ENCODE measurements around the gene AUP1. TPM values are rescaled to one million over a fixed set of nuclear protein-coding genes. Genes with fewer than 3 reads are reported as not detected.
A peak's percentile ranks its signal among the peaks of the same experiment; 100 is the strongest.

AUP1 gene
- total and polyA plus RNA-seq, 11 donors: 33.6 to 168 (median 56.4) TPM

DNA sequence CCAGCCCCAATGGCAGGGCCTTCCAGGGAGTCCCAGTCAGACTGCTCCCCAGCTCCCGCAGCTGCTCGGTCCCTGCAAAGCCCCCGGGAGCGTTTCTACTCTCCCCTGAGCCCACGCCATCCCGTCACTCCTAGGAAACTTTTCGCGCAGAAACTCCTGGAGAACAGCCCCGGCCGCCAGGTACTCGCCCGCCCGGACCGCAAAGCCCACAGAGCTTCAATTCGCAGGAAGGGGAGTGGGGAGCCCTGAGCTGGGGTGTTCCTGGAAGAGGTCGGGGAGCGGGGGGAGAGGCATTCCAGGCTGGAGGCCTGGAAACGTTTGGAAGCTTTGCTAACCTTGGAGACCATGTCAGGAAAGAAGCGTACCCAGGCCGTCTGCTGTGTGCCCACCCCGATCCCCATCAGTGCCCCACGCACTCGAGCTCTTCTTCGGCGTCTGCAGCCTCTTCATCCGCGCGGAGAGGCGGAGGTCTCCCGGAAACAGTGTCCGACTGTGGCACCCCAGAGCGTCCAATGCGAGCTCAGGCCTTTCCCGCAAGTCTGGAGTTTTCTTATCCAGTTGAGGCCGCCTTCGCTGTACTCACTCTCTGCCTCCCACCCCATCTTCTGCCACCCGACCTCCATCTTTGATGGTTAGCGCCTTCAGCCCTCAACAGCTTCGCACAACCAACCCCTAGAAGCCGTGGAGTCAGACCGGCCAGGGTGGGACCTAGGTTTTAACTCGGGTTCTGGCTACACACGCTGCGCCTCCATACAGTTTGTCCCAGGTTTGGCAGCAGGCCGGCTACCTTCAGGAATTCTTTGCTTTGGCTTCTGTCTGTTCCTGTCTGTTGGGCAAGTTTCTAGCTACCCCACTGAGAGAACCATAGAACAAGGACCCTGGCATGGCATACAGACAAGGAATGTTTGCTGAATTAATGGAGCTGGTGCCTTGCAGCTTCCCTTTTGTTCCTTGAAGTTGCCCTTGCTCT, 25.7 kb downstream of the AUP1 start:
- ATAC-seq (no peak), DNase-seq (no peak)
- no peaks in the 10 kb centered on the region for H3K9me3 ChIP-seq
- H3K4me3 ChIP-seq: peak overlapping the region; percentile 36 to 87 (median 62)
- peaks cover 0 to 18% (median 15%) of the 10 kb centered on the region in 9 donors for H3K36me3 ChIP-seq
- peaks cover 10 to 71% (median 50%) of the 10 kb centered on the region in 12 donors for H3K4me1 ChIP-seq
- H3K27me3 ChIP-seq: peaks cover 9 to 57% (median 26%) of the 10 kb centered on the region in 9 donors
- intact Hi-C loops (cut with DNase I): loop anchor here in 4 of 10 donors (1.0 to 5.0 kb wide), 4 partner anchors 26 to 84 kb away; partner anchors contain the start of genes AUP1 (in 1 of the 4) and HTRA2 (in 1 of the 4)
- H3K27ac ChIP-seq: peak overlapping the region; percentile 72 to 90 (median 84)
- no peak for TF ChIP-seq POLR2A (IDR thresholded peaks at IDR 0.05)
- TF ChIP-seq, protein P1, sequence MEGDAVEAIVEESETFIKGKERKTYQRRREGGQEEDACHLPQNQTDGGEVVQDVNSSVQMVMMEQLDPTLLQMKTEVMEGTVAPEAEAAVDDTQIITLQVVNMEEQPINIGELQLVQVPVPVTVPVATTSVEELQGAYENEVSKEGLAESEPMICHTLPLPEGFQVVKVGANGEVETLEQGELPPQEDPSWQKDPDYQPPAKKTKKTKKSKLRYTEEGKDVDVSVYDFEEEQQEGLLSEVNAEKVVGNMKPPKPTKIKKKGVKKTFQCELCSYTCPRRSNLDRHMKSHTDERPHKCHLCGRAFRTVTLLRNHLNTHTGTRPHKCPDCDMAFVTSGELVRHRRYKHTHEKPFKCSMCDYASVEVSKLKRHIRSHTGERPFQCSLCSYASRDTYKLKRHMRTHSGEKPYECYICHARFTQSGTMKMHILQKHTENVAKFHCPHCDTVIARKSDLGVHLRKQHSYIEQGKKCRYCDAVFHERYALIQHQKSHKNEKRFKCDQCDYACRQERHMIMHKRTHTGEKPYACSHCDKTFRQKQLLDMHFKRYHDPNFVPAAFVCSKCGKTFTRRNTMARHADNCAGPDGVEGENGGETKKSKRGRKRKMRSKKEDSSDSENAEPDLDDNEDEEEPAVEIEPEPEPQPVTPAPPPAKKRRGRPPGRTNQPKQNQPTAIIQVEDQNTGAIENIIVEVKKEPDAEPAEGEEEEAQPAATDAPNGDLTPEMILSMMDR (IDR thresholded peaks at IDR 0.05): no peak
- 26 to 43% (median 30%) methylated on average over 35 to 45 of the region's 45 CpGs for WGBS, 4 donors

DNA sequence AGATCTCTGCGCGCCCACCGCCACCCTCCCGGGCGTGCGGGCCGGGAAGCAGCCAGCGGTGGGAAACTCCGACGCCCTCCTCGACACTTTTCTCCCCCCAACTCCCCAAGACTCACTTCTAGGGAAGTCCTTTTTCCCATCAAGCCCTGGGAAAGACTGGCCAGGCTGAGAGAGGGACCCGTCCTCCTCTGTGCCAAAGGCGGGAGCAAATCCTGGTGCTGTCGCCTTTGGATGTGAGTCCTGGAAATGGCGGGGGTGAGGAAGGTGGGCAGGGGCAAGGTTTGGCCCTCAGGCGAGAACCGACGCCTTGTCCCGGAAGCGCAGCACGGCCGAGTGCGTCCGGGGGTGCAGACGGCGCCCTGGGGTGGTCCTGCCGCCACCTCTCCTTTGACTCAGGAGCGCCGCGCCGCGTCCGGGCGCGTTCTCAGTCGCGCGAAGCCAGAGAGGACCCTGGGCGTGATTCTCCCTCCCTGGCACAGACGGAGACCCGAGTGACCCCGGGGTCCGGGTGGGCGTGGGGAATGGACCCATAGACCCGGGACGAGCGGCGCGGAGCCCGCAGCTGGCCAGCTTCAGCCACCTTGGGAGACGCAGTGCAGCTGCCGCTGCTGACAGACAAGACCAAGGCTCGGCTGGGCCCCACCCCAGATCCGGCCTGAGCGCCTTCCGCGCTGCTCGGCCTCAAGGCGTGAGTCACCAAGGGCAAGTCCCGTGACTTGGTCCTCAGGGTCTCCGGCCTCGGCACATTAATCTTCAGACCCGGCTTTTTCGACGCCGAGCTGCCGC, 26.6 kb downstream of the AUP1 start:
- 0 to 4% (median 1%) methylated on average over 23 to 67 of the region's 67 CpGs for WGBS, 4 donors
- Histone ChIP-seq H3K27ac (peak overlapping the region; percentile 72 to 90 (median 84)), H3K9me3 (no peaks in the 10 kb centered on the region), H3K4me3 (peak overlapping the region; percentile 36 to 87 (median 62)), H3K36me3 (peaks cover 0 to 18% (median 15%) of the 10 kb centered on the region in 9 donors), H3K4me1 (peaks cover 10 to 75% (median 54%) of the 10 kb centered on the region in 12 donors), H3K27me3 (peaks cover 17 to 63% (median 33%) of the 10 kb centered on the region in 9 donors)
- DNase-seq (peak; percentile 85 to 92 (median 90)), ATAC-seq (peak; percentile 32 to 74 (median 73))
- TF ChIP-seq, protein P1 (IDR thresholded peaks at IDR 0.05): peak in 7 of 12 donors; percentile 7 to 53 (median 39)
- TF ChIP-seq POLR2A (IDR thresholded peaks at IDR 0.05): peak in 1 of 2 donors; percentile 71
- intact Hi-C loops (cut with DNase I): loop anchor here in 4 of 10 donors (1.0 to 5.0 kb wide), 4 partner anchors 26 to 84 kb away; partner anchors contain the start of genes AUP1 (in 1 of the 4) and HTRA2 (in 1 of the 4)

DNA sequence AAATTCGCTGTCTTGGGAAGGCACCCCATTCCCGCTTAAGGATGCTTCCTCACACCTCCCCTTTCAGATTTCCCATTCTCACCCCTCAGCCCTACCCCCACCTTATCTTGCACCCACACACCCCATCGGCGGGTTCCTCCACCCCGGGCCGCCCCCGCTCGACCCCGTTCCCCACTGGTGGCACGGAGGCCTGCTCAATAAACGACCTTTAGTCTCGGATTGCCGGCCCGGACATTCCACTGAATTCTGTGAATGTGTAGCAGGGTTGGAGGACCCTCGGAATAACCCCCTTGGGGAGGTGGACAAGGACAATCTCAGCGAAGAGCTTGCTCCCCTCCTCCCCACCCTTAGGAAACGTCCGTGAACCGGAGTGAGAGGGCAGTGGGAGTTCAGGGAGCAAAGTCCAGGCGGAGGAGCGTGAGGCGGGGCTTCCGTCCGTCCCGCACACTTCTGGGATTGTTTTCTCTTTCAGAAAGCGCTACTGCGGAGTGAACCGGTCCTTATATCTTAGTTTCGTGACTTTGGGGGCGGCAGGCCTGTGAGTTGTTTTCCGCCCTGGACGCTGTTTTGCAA, 27.3 kb downstream of the AUP1 start:
- TF ChIP-seq POLR2A (IDR thresholded peaks at IDR 0.05): no peak
- TF ChIP-seq, protein P1 (IDR thresholded peaks at IDR 0.05): no peak
- Histone ChIP-seq H3K27ac (peak overlapping the region in 11 of 12 donors; percentile 75 to 90 (median 84)), H3K4me3 (peak overlapping the region; percentile 36 to 87 (median 62)), H3K27me3 (peaks cover 21 to 69% (median 35%) of the 10 kb centered on the region in 9 donors), H3K9me3 (no peaks in the 10 kb centered on the region), H3K36me3 (peaks cover 0 to 18% (median 15%) of the 10 kb centered on the region in 9 donors), H3K4me1 (peaks cover 14 to 79% (median 60%) of the 10 kb centered on the region in 12 donors)
- DNase-seq (peak in 1 of 5 donors; percentile 44), ATAC-seq (no peak)
- intact Hi-C loops (cut with DNase I): loop anchor here in 4 of 10 donors (5.0 kb wide), 3 partner anchors 75 to 85 kb away; no protein-coding TSS in a partner anchor
- 9 to 15% (median 12%) methylated on average over 31 to 32 of the region's 32 CpGs for WGBS, 4 donors

Measured in heart left ventricle (tissue), 16 donors.